Mucosa of gallbladder (tissue), 1 donor: ENCODE data around the gene TPM3. TPM values are rescaled to one million over a fixed set of nuclear protein-coding genes. Genes with fewer than 3 reads are reported as not detected.
"Not testable (repeated sequence)": the region's sequence is repeated elsewhere in the genome, so short reads cannot be mapped to it uniquely, and the experiment has no call there.

Experiments
- DNase-seq: peaks from one replicate; pipeline ENCODE4 v3.0.0-alpha.2; 2020; ENCODE audit warnings: low spot score
- total RNA-seq: library from RNA; stranded (reverse); gene quantifications from one replicate; pipeline ENCODE4 v1.2.1, GENCODE V29; 2021
- donor health status: DM: no; HTN: no; CAD: no.

Gene TPM3
- total RNA-seq, 1 donor from 2014 or later, result 283 TPM

GRCh38 chr1:154206196-154206595 is 14.3 kb upstream of the TPM3 start, which contains the start of gene CFAP141:
TSS of gene CFAP141 (minus strand) at chr1:154206333. CDS start at chr1:154206307, 26 bp downstream.
- DNase-seq, result no peak

- not testable (repeated sequence) for DNase-seq
These were observed 13.9 kb upstream of the TPM3 start for GRCh38 chr1:154205778-154206177.

DNA sequence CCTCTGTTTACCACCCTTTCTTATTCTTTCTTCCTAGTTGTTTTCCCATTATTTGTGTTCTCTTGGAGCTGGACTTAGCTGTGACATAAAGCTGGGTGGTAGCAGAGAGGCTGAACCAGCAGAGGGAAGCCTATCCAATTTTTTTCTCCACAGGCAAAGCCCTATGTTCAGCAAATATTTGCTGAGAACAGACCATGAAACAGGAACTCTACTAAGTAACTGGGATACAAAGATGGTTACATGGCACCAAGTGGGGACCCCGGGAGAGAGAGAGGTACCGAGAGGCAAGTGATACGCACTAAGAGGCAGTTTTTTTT is 7.6 kb upstream of the TPM3 start:
- no peak for DNase-seq

GRCh38 chr1:154198756-154199562 is 7.1 kb upstream of the TPM3 start:
- peak; percentile 41 for DNase-seq

GRCh38 chr1:154193821-154194220 is 1.9 kb upstream of the TPM3 start:
- DNase-seq, result peak; percentile 72

DNA sequence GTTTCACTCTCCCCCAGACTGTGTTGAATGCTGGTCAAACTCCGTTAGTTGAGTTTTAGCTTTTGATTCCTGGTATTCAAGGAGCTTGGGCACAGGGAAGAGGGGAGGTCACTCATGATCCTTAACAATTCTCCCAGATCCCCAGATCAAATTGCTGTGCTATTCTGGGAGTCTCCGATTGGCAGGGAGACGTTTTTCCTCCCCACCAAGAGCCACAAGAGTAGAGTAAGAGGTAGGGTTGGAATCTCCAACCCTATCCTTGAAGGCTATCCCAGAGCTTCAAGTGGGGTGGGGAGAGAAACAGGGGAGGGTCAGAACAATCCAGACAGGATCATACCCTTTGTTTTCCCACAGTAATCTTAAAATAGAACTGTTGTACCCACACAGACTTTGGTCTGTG is 576 bp upstream of the TPM3 start:
- DNase-seq, result no peak

DNA sequence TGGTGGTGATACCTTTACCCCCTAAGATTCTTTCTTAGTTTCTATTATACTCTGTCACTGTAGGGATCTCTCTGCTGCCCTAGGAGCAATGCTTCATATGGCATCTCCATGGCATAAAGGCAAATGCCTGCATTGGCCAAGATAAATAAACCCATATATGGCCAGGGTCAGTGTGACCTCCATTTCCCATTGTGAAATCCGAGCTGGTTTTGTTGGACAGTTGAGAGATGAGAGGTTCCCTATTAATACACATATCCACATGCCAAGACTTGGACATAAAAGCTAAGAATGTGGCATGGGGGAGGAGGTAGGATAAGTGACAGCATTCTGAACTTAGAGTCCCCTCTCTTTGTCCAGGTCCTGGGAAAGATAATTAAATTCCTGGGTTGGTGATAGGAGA is 1.4 kb downstream of the TPM3 start:
- DNase-seq, result no peak

DNA sequence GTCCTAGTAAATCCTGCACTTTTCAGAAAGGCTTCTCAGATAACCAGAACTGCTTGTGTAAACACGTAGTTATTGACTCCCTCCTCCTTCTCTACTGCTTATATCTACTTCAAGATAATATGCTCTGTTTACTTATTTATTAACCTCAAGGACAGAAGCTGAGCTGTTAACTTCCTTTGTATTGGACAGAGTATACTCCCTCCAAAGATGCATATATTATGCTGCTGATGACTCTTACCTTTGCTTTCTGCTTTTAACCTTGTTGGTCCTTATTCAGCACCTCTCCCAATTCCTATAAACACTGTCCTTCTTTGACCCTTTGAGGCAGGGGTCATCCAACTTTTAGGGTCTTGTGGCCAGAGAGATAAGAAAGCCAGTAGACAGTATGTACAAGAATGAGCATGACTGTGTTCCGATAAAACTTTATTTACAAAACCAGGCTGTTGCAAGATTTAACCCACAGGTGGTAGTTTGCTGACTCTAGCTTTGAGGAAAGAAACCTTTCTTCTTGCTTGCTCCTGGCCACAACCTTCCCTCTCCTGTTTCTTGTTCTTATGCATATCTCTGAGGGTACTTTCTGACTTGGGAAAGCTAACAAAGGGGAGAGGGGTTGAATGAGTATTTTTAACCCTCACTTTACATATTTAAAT is 4.9 kb downstream of the TPM3 start:
- DNase-seq, result no peak

DNA sequence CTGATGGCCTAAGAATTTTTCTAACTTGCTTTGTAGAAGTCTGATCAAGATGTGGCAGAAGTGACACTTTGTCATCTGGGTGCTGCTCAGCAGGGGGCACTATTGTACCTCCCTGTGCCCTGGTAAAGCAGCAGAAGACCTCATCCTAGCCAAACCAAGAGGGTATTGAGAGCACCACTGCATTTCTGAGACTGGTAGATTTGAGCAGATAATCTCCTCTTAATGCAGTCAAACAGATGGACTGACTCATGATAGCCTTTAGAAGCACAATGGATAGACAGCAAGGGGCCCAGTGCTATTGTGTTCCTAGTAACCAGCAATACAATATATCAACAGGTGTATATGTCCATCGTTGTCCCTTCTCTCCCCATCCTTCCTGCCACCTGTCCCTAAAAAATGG is 5.7 kb downstream of the TPM3 start:
- DNase-seq, result peak; percentile 71

- peak; percentile 96 for DNase-seq
These were observed 8.6 kb downstream of the TPM3 start for GRCh38 chr1:154183046-154183915.

GRCh38 chr1:154182344-154183045 is 9.4 kb downstream of the TPM3 start:
- DNase-seq, result peak; percentile 64

DNA sequence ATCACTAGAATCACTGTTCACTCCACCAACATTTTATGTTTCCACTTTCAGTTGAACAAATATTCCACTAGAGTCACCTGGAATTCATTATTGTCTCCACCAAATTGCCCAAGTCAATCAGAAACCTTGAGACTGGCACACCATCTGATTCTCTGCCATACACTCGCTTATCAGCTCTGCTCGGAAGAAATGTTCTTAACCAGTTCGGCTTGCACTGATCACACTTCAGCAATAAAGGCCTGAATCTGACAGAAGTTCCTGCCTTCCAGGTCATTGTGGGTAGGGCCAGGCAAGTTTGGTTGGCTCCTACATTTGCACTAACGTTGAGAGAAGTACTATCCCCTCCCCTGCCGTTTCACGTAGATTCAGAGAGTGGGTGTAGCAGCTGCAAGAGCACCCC is 10.0 kb downstream of the TPM3 start:
- no peak for DNase-seq

GRCh38 chr1:154179946-154180687 is 11.8 kb downstream of the TPM3 start:
- DNase-seq, result peak; percentile 59

DNA sequence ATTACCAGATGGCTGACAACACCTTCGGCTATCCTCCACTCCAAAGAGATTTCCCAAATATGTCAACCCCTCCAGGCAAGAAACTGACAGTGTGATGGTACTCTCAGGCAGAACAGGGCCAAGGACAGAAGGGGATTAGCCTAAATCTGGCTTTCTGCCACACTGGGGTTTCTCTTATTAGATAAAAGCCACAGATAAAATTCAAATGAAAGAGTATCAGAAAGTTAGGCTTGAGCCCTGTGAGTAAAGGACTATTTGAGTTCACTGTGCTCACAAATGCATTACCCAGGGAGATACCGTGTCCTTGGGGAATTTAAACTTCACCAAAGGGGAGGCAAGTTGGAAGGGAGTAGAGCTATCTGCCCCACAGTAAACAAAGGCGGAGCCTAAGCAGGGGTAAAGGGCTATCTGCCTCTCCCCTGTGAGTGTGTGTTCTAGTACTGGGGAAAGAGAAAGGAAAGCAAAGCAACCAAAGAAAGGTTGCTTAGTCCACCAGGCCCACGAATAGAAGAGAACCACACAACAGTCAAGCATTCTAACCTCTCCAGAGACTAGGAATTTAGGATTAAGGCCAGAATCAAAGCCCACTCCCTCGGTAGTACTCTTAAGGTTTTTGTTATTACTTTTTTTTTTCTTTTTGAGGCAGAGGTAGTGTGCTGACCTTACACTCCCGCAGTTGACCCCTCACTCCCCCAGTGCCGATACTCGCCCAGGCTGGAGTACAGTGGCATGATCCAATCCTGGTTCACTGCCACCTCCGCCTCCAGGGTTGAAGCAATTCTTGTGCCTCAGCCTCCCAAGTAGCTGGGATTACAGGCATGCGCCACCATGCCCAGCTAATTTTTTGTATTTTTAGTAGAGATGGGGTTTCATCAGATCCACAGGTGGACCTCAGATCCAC is 12.7 kb downstream of the TPM3 start:
- DNase-seq, result no peak

- no peak for DNase-seq
These were observed 13.9 kb downstream of the TPM3 start for GRCh38 chr1:154178013-154178412.

- peak; percentile 38 for DNase-seq
These were observed 15.6 kb downstream of the TPM3 start for GRCh38 chr1:154176337-154176736.

DNA sequence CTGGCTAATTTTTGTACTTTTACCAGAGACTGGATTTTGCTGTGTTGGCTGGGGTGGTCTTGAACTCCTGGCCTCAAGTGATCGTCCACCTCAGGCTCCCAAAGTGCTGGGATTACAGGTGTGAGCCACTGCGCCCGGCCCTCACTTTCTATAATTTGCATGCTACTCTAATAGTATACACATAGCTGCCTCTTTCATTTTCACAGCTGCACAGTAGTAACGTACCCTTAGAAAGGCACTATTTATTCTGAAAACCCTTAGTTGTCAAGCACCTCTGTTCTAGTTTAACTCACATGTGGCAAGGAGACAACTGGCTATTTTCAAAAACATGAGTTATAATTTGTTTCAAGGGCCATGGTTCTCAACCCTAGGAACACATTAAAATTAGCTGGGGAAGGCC is 17.2 kb downstream of the TPM3 start:
- DNase-seq, result no peak

GRCh38 chr1:154171880-154172279 is 20.0 kb downstream of the TPM3 start:
- no peak for DNase-seq

- no peak for DNase-seq
These were observed 20.7 kb downstream of the TPM3 start for GRCh38 chr1:154171223-154171583.
